ENCODE data around the gene OPRM1. TPM values are rescaled to one million over a fixed set of nuclear protein-coding genes. Genes with fewer than 3 reads are reported as not detected.

OPRM1 gene
- total RNA-seq, 1 experiment from 2014 or later: not detected

- no peaks in the 10 kb centered on the region for H3K9me3 ChIP-seq
- H3K36me3 ChIP-seq: no peaks in the 10 kb centered on the region
- DNase-seq: no peak
- H3K27me3 ChIP-seq: no peaks in the 10 kb centered on the region
- no peak overlapping the region for H3K4me3 ChIP-seq
Observed at GRCh38 chr6:154210678-154211077, 171.6 kb downstream of the OPRM1 start.

- DNase-seq: no peak
- Histone ChIP-seq H3K27me3 (no peaks in the 10 kb centered on the region), H3K4me3 (no peak overlapping the region), H3K9me3 (no peaks in the 10 kb centered on the region), H3K36me3 (no peaks in the 10 kb centered on the region)
Observed at GRCh38 chr6:154213782-154214181, 174.7 kb downstream of the OPRM1 start.

GRCh38 chr6:154218301-154218700 is 179.3 kb downstream of the OPRM1 start:
- no peaks in the 10 kb centered on the region for H3K36me3 ChIP-seq
- no peak overlapping the region for H3K4me3 ChIP-seq
- no peak for DNase-seq
- H3K27me3 ChIP-seq: no peaks in the 10 kb centered on the region
- H3K9me3 ChIP-seq: no peaks in the 10 kb centered on the region

- H3K4me3 ChIP-seq: no peak overlapping the region
Observed at GRCh38 chr6:154218787-154219186, 179.7 kb downstream of the OPRM1 start.

GRCh38 chr6:154219250-154219649 is 180.2 kb downstream of the OPRM1 start:
- H3K4me3 ChIP-seq: no peak overlapping the region
- DNase-seq: no peak
- H3K9me3 ChIP-seq: no peaks in the 10 kb centered on the region
- H3K36me3 ChIP-seq: no peaks in the 10 kb centered on the region
- H3K27me3 ChIP-seq: no peaks in the 10 kb centered on the region

More at GRCh38 chr6:154218787-154219186, 179.7 kb downstream of the OPRM1 start:
- Histone ChIP-seq H3K36me3 (no peaks in the 10 kb centered on the region), H3K9me3 (no peaks in the 10 kb centered on the region), H3K27me3 (no peaks in the 10 kb centered on the region)
- no peak for DNase-seq

- Histone ChIP-seq H3K9me3 (no peaks in the 10 kb centered on the region), H3K4me3 (no peak overlapping the region), H3K36me3 (no peaks in the 10 kb centered on the region), H3K27me3 (no peaks in the 10 kb centered on the region)
- DNase-seq: no peak
Observed at GRCh38 chr6:154222716-154223115, 183.7 kb downstream of the OPRM1 start.

GRCh38 chr6:154223296-154223695 is 184.3 kb downstream of the OPRM1 start:
- H3K9me3 ChIP-seq: no peaks in the 10 kb centered on the region
- H3K36me3 ChIP-seq: no peaks in the 10 kb centered on the region
- no peak overlapping the region for H3K4me3 ChIP-seq
- DNase-seq: no peak
- no peaks in the 10 kb centered on the region for H3K27me3 ChIP-seq

- Histone ChIP-seq H3K36me3 (no peaks in the 10 kb centered on the region), H3K27me3 (no peaks in the 10 kb centered on the region), H3K9me3 (no peaks in the 10 kb centered on the region), H3K4me3 (no peak overlapping the region)
- no peak for DNase-seq
Observed at GRCh38 chr6:154226461-154226860, 187.4 kb downstream of the OPRM1 start.

GRCh38 chr6:154227862-154228520 is 189.0 kb downstream of the OPRM1 start:
- Histone ChIP-seq H3K9me3 (no peaks in the 10 kb centered on the region), H3K27me3 (no peaks in the 10 kb centered on the region), H3K4me3 (no peak overlapping the region), H3K36me3 (no peaks in the 10 kb centered on the region)
- DNase-seq: no peak

GRCh38 chr6:154228521-154228905 is 189.5 kb downstream of the OPRM1 start:
- Histone ChIP-seq H3K36me3 (no peaks in the 10 kb centered on the region), H3K4me3 (no peak overlapping the region), H3K9me3 (no peaks in the 10 kb centered on the region), H3K27me3 (no peaks in the 10 kb centered on the region)
- DNase-seq: no peak

GRCh38 chr6:154229786-154230185 is 190.7 kb downstream of the OPRM1 start:
- 0 out of 2 replicates have a peak overlapping the region, but pooled peaks have one; percentile 7 for H3K4me3 ChIP-seq

GRCh38 chr6:154230393-154230792 is 191.4 kb downstream of the OPRM1 start:
- Histone ChIP-seq H3K36me3 (no peaks in the 10 kb centered on the region), H3K27me3 (no peaks in the 10 kb centered on the region), H3K9me3 (no peaks in the 10 kb centered on the region), H3K4me3 (no peak overlapping the region)
- DNase-seq: no peak

More at GRCh38 chr6:154229786-154230185, 190.7 kb downstream of the OPRM1 start:
- H3K27me3 ChIP-seq: no peaks in the 10 kb centered on the region
- H3K9me3 ChIP-seq: no peaks in the 10 kb centered on the region
- DNase-seq: no peak
- no peaks in the 10 kb centered on the region for H3K36me3 ChIP-seq

GRCh38 chr6:154230910-154231595 is 192.0 kb downstream of the OPRM1 start:
- Histone ChIP-seq H3K9me3 (no peaks in the 10 kb centered on the region), H3K36me3 (no peaks in the 10 kb centered on the region), H3K4me3 (no peak overlapping the region), H3K27me3 (no peaks in the 10 kb centered on the region)
- no peak for DNase-seq

GRCh38 chr6:154232013-154232910 is 193.2 kb downstream of the OPRM1 start:
- H3K4me3 ChIP-seq: no peak overlapping the region
- no peaks in the 10 kb centered on the region for H3K27me3 ChIP-seq
- H3K36me3 ChIP-seq: no peaks in the 10 kb centered on the region
- DNase-seq: no peak
- H3K9me3 ChIP-seq: no peaks in the 10 kb centered on the region

GRCh38 chr6:154233383-154233782 is 194.3 kb downstream of the OPRM1 start:
- H3K27me3 ChIP-seq: no peaks in the 10 kb centered on the region
- H3K9me3 ChIP-seq: no peaks in the 10 kb centered on the region
- H3K4me3 ChIP-seq: no peak overlapping the region
- no peaks in the 10 kb centered on the region for H3K36me3 ChIP-seq
- no peak for DNase-seq

- Histone ChIP-seq H3K27me3 (no peaks in the 10 kb centered on the region), H3K36me3 (no peaks in the 10 kb centered on the region), H3K9me3 (no peaks in the 10 kb centered on the region), H3K4me3 (no peak overlapping the region)
- no peak for DNase-seq
Observed at GRCh38 chr6:154234019-154234772, 195.2 kb downstream of the OPRM1 start.

Data from MG63 (cell line).